NCI-H69 (cell line): ENCODE measurements around the gene GET3.
"Not testable (repeated sequence)": the region's sequence is repeated elsewhere in the genome, so short reads cannot be mapped to it uniquely, and the experiment has no call there.

ENCODE experiments used
- DNase-seq: peaks from one replicate; lab custom pipeline; 2025; lab: John Stamatoyannopoulos, UW

GET3 gene

DNA sequence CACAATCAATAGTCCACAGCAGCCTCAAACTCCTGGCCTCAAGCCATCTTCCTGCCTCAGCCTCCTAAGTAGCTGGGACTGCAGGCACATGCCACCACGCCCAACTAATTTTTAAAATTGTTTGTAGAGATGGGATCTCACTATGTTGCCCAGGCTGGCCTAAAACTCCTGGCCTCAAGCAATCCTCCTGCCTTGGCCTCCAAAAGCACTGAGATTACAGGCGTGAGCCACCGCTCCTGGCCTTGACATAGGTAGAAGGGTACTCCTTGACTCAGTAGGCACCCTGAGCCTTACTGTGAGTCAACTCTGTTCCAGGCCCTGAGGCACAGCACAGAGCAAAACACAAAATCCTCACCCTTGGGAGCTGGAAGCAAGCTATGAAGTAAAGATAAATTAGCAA is 21.4 kb upstream of the GET3 start:
- DNase-seq, result no peak

- no peak for DNase-seq
Observed at GRCh38 chr19:12720296-12720695, 17.0 kb upstream of the GET3 start.

GRCh38 chr19:12720851-12721655 is 16.2 kb upstream of the GET3 start:
- DNase-seq, result no peak

GRCh38 chr19:12721656-12722565 is 15.4 kb upstream of the GET3 start:
- peak; percentile 77 for DNase-seq

GRCh38 chr19:12722566-12723380 is 14.5 kb upstream of the GET3 start:
- DNase-seq, result peak; percentile 100

- DNase-seq, result peak; percentile 59
Observed at GRCh38 chr19:12723381-12723640, 14.0 kb upstream of the GET3 start.

DNA sequence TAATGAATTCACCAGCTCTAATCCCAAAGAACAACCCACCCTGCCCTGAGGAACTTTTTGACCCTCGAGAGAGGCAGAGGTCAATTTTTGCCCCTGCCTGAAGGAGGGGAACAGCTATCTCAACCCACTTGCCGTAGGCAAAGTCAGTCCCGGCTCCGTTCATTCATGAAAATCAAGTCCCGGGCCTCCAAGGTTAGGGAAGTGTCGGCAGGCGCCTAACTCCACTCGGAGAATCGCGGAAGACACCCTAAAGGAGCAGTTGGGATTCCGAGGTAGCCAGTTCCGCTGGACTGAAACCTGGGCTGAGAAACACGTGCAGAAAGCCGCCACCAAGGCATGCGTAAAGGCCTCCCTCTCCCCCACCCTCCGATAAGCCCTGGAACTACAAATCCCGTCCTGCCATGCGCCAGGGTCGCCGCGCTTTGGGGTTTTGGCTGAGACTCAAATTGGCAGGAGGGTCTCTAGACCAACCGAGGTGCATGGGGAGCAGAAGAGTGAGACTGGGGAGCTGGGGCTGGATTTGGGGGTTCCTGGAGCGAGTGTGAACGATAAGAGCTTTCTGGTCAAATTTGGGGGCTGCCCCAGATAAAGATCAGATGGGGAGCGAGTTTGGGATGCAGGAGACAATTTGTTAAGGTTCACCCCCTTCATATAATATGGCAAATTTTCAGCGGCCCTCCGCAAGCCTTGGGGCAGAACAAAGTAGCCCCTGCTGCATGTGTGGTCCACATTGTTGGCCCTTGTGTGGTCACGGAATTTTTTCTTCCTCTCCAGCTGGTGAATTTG is 13.5 kb upstream of the GET3 start, which contains the start of gene TNPO2:
TNPO2 (minus strand) TSS at position 292 of the 786 bp plus-strand sequence. CDS start 2,955 bp downstream, outside the sequence.
- peak; percentile 93 for DNase-seq

DNA sequence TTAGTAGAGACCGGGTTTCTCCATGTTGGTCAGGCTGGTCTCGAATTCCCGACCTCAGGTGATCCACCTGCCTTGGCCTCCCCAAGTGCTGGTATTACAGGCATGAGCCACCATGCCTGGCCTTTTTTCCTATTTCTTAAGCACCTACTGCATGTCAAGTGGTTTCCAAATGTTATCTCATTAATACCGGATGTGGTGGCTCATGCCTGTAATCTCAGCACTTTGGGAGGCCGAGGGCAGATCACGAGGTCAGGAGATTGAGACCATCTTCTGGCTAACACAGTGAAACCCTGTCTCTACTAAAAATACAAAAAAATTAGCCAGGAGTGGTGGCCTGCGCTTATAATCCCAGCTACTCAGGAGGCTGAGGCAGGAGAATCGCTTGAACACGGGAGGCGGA is 11.7 kb upstream of the GET3 start:
- not testable (repeated sequence) for DNase-seq

DNA sequence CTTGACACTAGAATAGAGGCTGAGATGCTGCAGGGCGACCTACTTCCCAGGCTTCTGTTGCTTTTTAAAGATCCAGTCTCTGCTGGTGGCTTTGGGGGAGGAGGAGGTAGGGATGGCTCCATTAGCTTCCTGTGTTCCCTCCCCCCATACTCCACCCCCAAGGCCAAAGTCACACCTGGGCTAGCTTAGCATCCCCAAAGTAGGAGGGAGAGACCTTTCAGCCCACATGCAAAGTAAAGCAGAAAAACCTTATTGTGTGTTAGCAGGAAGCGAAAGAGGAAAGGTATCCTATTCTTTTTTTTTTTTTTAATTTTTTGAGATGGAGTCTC is 10.3 kb upstream of the GET3 start:
- no peak for DNase-seq

DNA sequence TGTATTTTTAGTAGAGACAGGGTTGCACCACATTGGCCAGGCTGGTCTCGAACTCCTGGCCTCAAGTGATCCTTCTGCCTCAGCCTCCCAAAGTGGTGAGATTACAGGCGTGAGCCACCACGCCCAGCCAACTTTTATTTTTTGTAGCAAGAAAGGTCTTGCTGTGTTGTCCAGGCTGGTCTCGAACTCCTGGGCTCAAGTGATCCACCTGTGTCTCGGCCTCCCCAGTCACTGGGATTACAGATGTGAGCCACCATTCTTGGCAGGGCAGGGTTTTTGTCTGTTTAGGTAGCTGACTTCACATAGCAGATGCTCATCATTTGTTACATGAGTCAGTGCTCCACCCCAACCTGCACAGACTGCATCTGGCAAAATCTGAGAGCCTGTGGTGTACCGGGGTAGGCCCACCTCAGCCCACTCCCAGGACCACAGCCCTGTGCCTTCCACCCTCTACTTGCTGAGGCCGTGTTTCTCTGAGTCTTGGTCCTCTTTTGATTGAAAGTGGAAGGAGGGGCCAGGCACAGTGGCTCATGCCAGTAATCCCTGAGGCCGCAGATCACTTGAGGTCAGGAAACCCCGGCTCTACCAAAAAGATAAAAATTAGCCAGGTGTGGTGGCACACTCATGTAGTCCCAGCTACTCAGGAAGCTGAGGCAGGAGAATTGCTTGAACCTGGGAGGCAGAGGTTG is 9.4 kb upstream of the GET3 start:
- no peak for DNase-seq

DNA sequence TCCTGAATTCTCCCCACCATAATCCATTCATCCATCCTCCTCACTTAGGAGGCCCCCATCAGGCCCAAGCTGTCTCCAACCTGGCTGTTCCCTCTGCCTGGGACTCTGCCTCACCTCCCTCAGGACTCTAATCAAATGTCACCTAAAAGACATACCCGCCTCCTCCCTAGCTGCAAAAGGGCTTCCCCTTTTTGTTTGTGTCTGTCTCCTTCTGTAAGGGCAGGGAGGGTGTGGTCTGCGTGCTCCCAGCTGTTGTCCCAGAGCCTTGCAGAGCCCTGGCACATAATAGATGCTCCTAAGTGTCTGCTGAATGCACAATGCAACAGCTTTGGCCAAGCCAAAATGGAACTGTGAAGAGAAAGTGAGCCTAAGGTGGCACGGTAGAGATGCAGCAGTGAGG is 7.2 kb upstream of the GET3 start:
- DNase-seq, result no peak

DNA sequence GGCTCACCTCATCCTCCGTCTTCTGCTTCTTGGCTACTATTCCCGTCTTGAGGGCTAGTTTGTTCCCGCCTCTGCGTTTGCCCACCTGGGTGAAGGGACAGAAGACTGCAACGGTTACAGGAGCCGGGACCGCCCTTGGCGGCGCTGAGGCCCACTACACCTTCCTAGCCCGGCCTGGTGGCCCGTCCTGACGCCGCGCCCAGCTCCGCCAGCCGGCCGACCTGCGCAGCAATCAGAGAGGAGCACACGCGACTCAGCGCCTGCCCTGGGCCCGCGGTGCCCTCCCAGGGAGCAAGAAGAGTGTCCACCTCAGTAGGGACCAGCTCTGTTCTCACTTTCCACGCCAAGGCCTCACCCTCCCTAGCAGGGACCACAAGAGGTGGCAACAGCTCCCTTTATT is 6.0 kb upstream of the GET3 start:
- no peak for DNase-seq

GRCh38 chr19:12733369-12734214 is 3.7 kb upstream of the GET3 start:
- peak; percentile 61 for DNase-seq

DNA sequence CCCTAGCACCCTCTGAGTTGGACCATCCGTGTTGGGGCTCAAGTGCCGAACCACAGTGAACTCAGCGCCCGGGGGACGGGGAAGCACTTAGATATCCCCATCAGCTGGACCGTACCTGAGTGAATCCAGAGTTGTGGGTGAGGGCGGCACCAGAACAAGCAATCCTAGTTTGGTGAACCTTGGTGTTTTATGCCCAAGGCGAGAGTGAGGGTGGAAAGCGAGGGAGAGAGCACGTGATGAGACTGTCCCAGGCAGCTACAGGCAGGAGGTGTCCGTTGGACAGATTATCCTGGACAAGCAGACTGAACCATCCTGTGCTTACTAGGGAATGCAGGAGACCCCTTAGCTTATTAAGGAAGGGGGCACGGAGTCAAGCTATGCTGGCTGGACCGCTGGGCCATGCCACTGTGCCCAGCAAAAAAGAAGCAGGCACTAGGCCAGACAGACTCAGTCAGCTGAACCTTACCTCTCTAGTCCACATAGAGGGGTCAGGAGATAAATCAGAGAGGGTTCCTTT is 596 bp downstream of the GET3 start:
- no peak for DNase-seq

DNA sequence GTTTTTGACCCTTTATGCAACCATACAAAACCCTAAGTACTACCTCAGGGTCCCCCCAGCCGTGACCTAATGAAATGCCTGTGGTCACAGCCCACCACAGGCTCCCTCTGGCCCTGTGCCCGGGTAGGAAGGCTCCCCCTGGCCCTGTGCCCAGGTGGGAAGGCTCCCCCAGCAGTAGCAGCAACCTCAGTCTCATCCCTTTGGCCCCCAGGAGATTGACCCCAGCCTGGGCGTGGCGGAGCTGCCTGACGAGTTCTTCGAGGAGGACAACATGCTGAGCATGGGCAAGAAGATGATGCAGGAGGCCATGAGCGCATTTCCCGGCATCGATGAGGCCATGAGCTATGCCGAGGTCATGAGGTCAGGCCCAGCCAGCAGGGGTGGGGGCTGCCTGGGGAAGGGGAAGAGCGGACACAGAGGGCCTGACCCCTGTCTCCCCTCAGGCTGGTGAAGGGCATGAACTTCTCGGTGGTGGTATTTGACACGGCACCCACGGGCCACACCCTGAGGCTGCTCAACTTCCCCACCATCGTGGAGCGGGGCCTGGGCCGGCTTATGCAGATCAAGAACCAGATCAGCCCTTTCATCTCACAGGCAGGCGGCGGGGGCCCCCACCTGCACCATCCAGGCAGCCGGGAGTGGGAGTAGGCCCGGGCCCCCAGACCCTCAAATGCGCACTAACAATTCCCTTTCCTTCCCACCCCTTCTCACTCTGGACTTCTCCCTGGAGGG is 8.0 kb downstream of the GET3 start:
- DNase-seq, result no peak

- no peak for DNase-seq
Observed at GRCh38 chr19:12748489-12748888, 11.2 kb downstream of the GET3 start.

- peak; percentile 70 for DNase-seq
Observed at GRCh38 chr19:12749938-12750521, 12.7 kb downstream of the GET3 start.

GRCh38 chr19:12750851-12751250 is 13.6 kb downstream of the GET3 start:
- DNase-seq, result no peak

DNA sequence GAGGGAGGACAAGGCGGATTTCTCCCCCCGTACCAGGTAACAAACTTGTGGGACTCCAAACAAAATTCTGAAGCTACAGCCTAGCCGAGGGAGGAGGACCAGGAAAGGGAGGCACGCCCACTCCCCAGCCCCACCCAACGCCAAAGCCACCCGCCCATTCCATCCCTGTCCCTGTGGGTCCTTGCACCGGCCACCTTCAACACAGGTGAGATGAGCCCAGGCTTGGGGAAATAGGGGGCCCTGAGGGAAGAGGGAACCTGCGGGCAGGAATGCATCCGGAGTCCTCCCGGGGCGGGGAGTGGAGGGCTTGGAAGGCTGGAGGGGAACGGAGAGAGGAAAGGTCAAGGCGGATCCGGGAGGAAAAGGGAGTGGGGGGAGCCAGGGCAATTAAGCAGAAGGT is 14.3 kb downstream of the GET3 start, which contains the start of gene BEST2:
BEST2 (plus strand) TSS at position 157 of the 400 bp plus-strand sequence. CDS start 802 bp downstream, outside the sequence.
- DNase-seq, result no peak
